HG03378 (cell line): ENCODE data around the gene TTC3.

Experiments
- ATAC-seq: cut with Tn5 transposase; IDR thresholded peaks from one replicate; pipeline ENCODE4 v1.9.1; 2021; ENCODE audit warnings: mild to moderate bottlenecking, moderate library complexity; ENCODE audit not compliant: unreplicated experiment

Gene TTC3

GRCh38 chr21:37058261-37058660 is 14.8 kb upstream of the TTC3 start:
- ATAC-seq = no peak

- no peak for ATAC-seq
These were observed 13.9 kb upstream of the TTC3 start for GRCh38 chr21:37059181-37059580.

- no peak for ATAC-seq
These were observed 12.8 kb upstream of the TTC3 start for GRCh38 chr21:37060296-37060695.

DNA sequence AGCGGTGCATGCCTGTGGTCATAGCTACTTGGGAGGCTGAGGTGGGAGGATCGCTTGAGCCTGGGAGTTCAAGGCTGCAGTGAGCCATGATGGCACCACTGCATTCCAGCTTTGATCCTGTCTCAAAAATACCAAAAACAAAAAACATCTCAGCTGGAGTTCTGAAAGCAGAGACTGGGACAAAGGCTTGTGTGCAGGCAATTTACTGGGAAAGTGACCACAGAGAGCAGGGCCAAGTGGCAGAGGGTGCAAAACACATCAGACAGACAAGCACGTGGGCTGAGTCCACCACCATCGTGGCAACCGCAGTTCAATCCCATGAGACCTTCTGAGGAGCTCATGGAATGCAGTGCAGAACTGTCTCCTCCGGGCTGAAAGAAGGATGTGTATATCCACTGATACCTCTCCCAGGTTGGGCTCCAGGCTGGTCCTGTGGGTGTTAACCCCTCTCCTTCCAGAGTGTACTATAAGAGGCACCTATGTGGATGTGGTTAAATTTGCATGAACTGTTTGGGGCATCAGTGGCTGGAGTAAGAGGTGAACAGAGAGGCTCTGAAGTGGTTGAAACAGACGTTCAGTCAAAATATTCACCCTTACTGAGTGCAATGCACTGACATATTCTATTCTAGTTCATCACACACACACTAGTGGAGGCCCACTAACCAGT is 11.0 kb upstream of the TTC3 start:
- no peak for ATAC-seq

DNA sequence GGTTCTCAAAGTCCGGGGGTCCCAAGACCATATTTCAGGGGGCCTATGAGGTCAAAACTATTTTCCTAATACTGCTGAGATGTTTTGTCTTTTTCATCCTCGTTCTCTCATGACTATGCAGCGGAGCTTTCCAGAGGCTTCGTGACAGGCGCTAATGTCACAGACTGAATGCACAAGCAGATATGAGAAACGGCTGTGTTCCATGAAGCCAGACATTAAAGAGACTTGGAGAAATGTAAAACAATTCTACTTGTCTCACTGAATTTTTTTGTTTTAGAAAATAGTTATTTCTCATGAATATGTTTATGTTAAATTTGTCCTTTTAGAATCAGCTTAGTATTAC is 10.5 kb upstream of the TTC3 start:
- no peak for ATAC-seq

DNA sequence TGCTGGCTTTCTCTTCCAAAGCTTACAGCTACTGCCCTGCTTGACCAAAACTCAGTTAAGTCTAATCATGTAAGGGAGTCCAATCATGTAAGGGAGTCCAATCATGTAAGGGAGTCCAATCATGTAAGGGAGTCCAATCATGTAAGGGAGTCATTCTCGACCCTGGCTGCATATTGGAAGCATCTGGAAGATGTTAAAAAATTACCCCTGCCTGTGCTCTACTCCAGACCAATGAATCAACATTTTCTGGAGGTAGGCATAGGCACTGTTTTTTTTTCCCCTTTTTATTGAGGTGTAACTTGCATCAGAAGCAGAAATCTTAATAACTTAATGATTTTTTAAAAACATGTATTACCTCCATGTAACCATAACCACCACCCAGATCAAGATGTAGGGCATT is 9.6 kb upstream of the TTC3 start:
- no peak for ATAC-seq

GRCh38 chr21:37064841-37065240 is 8.2 kb upstream of the TTC3 start:
- no peak for ATAC-seq

GRCh38 chr21:37065561-37066177 is 7.4 kb upstream of the TTC3 start:
- no peak for ATAC-seq

GRCh38 chr21:37071561-37072273 is 1.3 kb upstream of the TTC3 start:
- no peak for ATAC-seq

DNA sequence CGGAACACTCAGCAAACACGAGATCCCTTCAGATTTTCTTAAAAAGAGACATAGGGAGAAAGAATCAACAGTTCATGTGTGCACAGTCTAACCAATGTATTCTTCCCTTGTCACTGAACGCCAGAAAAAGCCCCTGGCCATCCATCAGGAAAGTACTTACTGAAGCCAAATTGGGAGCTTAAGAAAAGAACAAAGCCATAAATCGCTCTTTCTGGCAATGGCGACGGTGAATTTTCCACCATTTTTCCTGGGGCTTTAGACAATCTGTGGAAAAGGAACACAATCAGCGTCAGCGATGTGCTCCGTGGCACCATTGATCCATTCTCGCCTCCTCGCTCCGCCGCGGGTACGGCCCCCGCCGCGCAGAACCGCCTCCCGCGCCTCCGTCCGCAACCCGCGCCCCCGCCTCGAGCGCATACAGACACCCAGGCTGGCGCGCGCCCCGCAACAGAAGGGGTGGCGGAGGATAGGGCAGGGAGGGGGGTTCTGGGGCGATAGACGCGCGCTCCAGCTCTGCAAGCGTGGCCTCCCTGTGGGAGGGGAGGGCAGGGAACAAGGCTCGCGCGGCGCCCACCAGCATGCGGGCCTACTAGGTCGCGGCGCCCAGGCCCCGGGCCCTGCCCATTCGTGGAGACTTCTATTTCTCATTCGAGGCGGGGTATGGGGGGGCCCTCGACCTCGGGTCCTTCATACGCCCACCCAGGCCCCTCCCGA is 623 bp upstream of the TTC3 start:
- peak; percentile 27 for ATAC-seq

DNA sequence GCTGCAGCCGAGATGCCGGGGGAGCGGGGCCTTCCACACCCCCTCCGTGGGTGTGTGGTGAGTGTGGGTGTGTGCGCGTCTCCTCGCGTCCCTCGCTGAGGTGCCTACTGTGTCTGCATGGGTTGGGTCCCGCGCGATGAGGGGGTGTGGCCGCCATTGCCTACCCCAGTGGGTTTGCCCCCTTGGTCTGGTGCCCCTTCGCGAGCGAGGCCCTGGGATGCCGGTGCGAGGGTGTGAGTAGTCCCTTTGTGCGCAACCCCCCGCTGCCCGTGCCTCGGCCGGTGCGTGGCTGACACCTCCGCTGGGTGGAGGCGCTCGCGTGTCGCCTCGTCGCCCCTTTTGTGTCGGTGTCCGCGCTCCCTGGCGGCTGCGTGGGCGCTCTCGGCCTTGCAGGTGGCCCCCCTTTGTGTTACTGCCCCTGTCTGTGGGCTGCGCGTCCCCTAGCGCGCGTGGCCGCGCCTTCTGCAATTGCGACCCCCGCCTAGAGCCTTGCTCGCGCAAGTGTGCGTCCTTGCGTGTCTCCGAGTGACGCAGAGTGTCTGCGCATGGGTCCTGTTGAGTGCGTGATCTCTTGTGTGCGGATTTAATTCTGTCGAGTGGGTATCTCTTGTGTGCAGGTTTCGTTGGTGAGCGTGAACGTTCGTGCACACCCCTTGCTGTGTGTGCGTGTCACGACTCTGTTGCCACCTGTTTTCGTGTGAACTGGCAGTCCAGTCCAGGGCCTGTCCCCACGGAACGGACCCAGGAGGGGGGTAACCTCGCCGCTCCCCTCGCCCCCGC is 553 bp downstream of the TTC3 start:
- ATAC-seq = peak; percentile 39

DNA sequence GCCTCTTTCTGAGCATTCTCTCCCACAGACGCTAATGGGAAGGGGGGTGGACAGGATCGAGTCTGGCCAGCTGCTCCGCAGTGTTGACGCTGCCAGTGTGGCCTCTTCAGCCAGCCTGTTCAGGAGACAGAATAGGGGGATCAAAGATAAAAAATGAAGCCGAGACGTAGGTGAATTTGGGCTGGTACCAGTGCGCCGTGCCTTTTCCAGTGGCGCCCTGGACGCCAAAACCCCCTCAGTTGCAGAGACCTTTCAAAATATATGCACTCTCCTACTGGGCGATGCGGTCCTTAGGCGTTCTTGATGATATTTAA is 1.1 kb downstream of the TTC3 start:
- peak; percentile 4 for ATAC-seq

- ATAC-seq = no peak
These were observed 1.5 kb downstream of the TTC3 start for GRCh38 chr21:37074546-37074945.

DNA sequence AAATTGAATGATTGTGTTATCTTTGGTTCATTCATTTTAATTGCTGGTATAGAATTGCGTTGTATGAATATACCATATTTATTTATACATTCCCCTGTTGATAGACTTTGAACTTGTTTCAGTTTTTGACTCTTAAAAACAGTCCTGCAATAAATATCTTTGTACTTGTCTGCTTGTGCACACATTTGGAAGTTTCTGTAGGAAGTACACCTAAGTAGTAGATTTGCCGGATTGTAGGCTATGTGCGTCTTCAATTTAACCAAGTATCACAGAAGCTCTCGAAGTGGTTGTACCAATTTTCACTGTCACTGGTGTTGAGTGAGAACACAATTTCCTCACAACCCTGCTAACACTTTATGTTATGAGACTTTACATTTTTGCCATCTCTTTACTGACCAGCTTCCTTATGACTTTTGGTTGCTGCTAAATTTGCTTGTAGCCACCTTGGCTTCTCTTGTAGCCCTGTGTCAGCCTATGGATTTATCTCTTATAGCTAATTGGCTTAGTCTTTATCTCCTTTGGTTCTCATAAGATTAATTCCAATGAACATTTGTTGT is 2.2 kb downstream of the TTC3 start:
- ATAC-seq = no peak

DNA sequence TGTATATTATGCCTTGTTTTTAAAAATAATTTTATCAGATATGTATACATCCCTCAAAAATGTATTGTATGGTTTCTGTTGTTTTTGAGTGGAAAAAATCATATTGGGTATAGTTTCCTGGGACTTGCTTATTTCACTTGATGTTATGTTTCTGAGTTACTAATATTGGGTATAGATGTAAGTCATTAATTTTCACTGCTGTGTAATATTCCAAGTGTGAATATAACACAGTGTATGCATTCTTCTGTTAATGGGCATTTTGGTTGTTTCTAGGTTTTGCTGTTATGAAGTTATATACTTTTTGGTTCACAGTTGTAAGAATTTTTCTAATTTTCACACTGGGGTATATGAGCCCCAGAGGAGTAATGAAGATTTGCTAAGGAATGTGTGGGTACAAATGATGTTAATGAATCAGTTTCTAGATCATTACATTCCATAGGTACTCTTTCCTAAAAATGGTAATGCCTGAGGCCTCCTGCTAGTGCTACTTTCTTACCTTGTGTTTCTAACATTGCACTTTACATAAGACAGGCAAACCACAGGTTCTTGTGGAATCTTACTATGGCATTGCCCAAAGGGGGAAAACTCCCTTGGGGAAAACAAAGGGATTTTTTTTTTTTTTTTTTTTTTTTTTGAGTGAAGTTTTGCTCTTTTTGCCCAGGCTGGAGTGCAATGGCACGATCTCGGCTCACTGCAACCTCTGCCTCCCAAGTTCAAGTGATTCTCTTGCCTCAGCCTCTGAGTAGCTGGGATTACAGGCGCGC is 3.2 kb downstream of the TTC3 start:
- no peak for ATAC-seq

- no peak for ATAC-seq
These were observed 4.3 kb downstream of the TTC3 start for GRCh38 chr21:37077403-37077802.

DNA sequence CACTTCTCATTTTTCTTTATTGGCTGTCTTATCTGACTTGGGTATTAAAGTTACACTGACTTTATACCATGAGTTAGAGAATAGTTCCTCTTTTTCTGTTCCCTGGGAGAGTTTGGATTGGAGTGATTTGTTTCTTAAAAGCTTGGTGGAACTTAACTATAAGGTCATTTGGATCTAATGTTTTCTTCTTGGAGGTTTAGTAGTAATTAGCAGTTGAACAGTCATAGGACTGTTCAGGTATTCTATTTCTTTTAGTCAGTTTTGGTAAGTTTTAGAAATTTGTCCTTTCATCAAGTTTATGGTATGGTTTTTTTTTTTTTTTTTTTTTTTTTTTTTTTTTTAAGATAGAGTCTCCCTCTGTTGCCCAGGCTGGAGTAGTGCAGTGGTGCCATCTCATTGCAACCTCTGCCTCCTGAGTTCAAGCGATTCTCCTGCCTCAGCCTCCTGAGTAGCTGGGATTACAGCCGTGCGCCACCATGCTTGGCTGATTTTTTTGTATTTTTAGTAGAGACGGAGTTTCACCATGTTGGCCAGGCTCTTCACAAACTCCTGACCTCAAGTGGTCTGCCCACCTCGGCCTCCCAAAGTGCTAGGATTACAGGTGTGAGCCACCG is 6.3 kb downstream of the TTC3 start:
- no peak for ATAC-seq

GRCh38 chr21:37082375-37082774 is 9.3 kb downstream of the TTC3 start:
- ATAC-seq = no peak

DNA sequence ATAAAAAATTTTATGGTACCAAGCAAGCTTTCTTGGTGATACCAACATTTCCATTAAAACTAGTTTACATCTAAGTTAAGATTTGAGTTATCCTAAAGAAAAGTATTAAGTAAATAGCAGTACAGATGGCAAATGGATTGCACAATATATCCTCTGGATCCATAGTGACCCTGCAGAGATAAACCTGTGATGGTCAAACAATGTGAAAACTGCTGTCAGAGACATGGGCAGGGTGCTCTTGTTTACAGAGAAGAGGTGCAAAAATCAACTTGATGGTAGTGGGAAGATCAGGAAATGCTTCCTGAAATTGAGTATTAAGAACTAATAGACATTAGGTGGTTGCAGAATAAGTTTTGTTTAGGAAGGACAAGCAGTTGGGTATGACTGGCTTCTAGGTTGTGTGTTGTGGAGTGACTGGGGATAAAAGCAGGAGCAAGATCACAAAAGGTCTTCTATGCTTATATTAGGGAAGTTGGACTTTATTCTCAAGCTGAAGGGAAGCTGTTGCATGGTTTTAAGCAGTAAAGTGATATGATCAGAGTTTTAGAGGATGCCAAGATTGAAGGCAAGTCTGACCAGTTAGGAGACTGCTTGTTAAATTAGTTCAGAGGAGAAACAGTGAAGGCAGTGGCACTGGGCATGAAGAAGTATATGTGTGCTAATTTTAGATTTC is 9.9 kb downstream of the TTC3 start:
- ATAC-seq = no peak
